NCI-H2196 treated with DMSO at 0.1 percent for 48 hours (cell line): Measurements from ENCODE around the gene VPS29.
"Not testable (repeated sequence)": the region's sequence is repeated elsewhere in the genome, so short reads cannot be mapped to it uniquely, and the experiment has no call there.

ENCODE experiments used
- DNase-seq: peaks from one replicate; lab custom pipeline; 2025; ENCODE audit not compliant: unreplicated experiment; lab: John Stamatoyannopoulos, UW

The VPS29 gene

GRCh38 chr12:110501752-110502738, at the start of gene VPS29, which contains the start of gene RAD9B:
VPS29 (minus strand) TSS chr12:110502111; CDS start chr12:110502051, 60 bp downstream.
RAD9B (plus strand) TSS chr12:110502331; CDS start chr12:110502338, 7 bp downstream.
- peak; percentile 97 for DNase-seq

GRCh38 chr12:110550981-110551380, 49.1 kb upstream of the VPS29 start:
- no peak for DNase-seq

- DNase-seq: no peak
These were observed 47.8 kb upstream of the VPS29 start for GRCh38 chr12:110549716-110550115.

GRCh38 chr12:110548678-110549077, 46.8 kb upstream of the VPS29 start:
- no peak for DNase-seq

- no peak for DNase-seq
These were observed 45.2 kb upstream of the VPS29 start for GRCh38 chr12:110547090-110547489.

- no peak for DNase-seq
These were observed 44.4 kb upstream of the VPS29 start for GRCh38 chr12:110546339-110546738.

GRCh38 chr12:110545812-110546211, 43.9 kb upstream of the VPS29 start:
- DNase-seq: no peak

- not testable (repeated sequence) for DNase-seq
These were observed 43.3 kb upstream of the VPS29 start for GRCh38 chr12:110545259-110545658.

GRCh38 chr12:110543965-110544364, 42.1 kb upstream of the VPS29 start:
- no peak for DNase-seq

- peak; percentile 79 for DNase-seq
These were observed 41.5 kb upstream of the VPS29 start for GRCh38 chr12:110543252-110543959.

- DNase-seq: no peak
These were observed 38.1 kb upstream of the VPS29 start for GRCh38 chr12:110540048-110540447.

GRCh38 chr12:110538869-110539622, 37.1 kb upstream of the VPS29 start:
- no peak for DNase-seq

GRCh38 chr12:110537605-110538409, 35.9 kb upstream of the VPS29 start:
- peak; percentile 75 for DNase-seq

GRCh38 chr12:110536834-110537604, 35.1 kb upstream of the VPS29 start:
- DNase-seq: peak; percentile 31

- no peak for DNase-seq
These were observed 32.9 kb upstream of the VPS29 start for GRCh38 chr12:110534811-110535210.

- no peak for DNase-seq
These were observed 31.7 kb upstream of the VPS29 start for GRCh38 chr12:110533607-110534006.

GRCh38 chr12:110532644-110533043, 30.7 kb upstream of the VPS29 start:
- no peak for DNase-seq

- DNase-seq: no peak
These were observed 29.9 kb upstream of the VPS29 start for GRCh38 chr12:110531741-110532333.

- DNase-seq: no peak
These were observed 28.6 kb upstream of the VPS29 start for GRCh38 chr12:110530511-110530910.
